HL-60 (cell line): ENCODE results near the gene METTL25B.

ENCODE experiments used
- DNase-seq, 2 experiments: peaks; one replicate each; pipeline ENCODE4 v3.0.0-alpha.2; 2010 to 2020; ENCODE audit warnings: low read depth in 1 of 2, low spot score in 1 of 2
- H3K27ac ChIP-seq: fragments of 250-450 bp; sonication (Bioruptor Pico); replicated peaks from 2 replicates; pipeline ENCODE4 v1.5.1; 2020; ENCODE audit warnings: mild to moderate bottlenecking, moderate library complexity
- H3K27me3 ChIP-seq: fragments of 250-450 bp; sonication (Bioruptor Pico); 2 replicates; pipeline ENCODE4 v1.5.1; 2021; ENCODE audit warnings: mild to moderate bottlenecking, moderate library complexity; ENCODE audit not compliant: insufficient read depth, poor library complexity, severe bottlenecking
- H3K4me3 ChIP-seq: replicated peaks from 2 replicates; pipeline ENCODE4 v1.5.1; 2011; ENCODE audit warnings: mild to moderate bottlenecking, control low read depth, low read length; ENCODE audit not compliant: insufficient read depth
- GABPA ChIP-seq: IDR thresholded peaks from 2 replicates; pipeline ENCODE4 v1.6.1; 2012; ENCODE audit warnings: low read depth
- POLR2AphosphoS5 ChIP-seq: IDR thresholded peaks from 2 replicates; pipeline ENCODE4 v1.6.1; 2012; ENCODE audit warnings: low read depth
- SPI1 ChIP-seq: IDR thresholded peaks from 2 replicates; pipeline ENCODE4 v1.6.1; 2012; ENCODE audit warnings: low read depth, mild to moderate bottlenecking, borderline replicate concordance
- TF ChIP-seq, protein P1 (sequence below): IDR thresholded peaks from 2 replicates; pipeline ENCODE4 v1.6.1; 2012; ENCODE audit warnings: low read depth; ENCODE audit not compliant: insufficient replicate concordance
- TF ChIP-seq, protein P2 (sequence below): IDR thresholded peaks from one replicate; pipeline ENCODE4 v1.5.1; 2011; ENCODE audit warnings: low read length, control low read depth, inconsistent platforms; ENCODE audit not compliant: insufficient read depth

METTL25B gene

DNA sequence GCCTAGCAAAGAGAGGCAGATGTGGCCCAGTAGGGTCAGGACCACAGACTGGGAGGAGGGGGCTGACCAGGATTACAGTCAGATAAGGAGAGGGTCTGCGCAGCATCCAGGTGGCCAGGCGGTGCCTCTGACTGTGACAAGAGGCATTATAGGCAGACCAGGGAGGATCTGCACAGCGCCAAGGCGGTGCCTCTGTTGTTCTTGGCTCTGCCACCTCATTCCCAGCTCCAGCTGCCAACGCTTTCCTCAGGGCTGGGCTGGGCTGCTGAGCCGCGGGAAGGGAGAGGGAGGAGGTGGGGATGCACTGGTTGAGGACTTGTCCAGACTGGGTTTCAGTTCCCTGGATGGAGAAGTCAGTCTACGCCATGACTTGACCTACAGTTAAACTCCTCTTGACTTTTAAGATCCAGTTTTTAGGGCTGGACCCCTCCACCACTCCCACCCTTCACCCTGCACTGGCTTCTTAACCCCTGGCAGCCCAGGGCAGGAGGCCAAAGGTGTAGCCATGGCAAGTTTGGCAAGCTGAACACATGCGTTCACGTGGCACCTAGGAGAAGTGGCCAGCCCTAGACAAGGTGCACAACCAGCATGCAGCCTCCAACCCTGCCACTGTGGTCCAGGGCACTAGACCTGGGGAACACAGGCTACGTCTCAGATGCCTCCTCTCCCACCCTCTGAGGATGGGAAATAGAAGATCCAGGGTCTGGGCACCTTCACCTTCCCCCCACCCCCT lies 18.3 kb upstream of the METTL25B start:
- H3K27me3 ChIP-seq = peaks cover 27% of the 10 kb centered on the region
- no peak overlapping the region for H3K4me3 ChIP-seq
- DNase-seq = no peak
- H3K27ac ChIP-seq = no peak overlapping the region
- TF ChIP-seq SPI1 (no peak), POLR2AphosphoS5 (no peak), GABPA (no peak)
- TF ChIP-seq, protein P1, sequence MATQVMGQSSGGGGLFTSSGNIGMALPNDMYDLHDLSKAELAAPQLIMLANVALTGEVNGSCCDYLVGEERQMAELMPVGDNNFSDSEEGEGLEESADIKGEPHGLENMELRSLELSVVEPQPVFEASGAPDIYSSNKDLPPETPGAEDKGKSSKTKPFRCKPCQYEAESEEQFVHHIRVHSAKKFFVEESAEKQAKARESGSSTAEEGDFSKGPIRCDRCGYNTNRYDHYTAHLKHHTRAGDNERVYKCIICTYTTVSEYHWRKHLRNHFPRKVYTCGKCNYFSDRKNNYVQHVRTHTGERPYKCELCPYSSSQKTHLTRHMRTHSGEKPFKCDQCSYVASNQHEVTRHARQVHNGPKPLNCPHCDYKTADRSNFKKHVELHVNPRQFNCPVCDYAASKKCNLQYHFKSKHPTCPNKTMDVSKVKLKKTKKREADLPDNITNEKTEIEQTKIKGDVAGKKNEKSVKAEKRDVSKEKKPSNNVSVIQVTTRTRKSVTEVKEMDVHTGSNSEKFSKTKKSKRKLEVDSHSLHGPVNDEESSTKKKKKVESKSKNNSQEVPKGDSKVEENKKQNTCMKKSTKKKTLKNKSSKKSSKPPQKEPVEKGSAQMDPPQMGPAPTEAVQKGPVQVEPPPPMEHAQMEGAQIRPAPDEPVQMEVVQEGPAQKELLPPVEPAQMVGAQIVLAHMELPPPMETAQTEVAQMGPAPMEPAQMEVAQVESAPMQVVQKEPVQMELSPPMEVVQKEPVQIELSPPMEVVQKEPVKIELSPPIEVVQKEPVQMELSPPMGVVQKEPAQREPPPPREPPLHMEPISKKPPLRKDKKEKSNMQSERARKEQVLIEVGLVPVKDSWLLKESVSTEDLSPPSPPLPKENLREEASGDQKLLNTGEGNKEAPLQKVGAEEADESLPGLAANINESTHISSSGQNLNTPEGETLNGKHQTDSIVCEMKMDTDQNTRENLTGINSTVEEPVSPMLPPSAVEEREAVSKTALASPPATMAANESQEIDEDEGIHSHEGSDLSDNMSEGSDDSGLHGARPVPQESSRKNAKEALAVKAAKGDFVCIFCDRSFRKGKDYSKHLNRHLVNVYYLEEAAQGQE = no peak
- TF ChIP-seq, protein P2, sequence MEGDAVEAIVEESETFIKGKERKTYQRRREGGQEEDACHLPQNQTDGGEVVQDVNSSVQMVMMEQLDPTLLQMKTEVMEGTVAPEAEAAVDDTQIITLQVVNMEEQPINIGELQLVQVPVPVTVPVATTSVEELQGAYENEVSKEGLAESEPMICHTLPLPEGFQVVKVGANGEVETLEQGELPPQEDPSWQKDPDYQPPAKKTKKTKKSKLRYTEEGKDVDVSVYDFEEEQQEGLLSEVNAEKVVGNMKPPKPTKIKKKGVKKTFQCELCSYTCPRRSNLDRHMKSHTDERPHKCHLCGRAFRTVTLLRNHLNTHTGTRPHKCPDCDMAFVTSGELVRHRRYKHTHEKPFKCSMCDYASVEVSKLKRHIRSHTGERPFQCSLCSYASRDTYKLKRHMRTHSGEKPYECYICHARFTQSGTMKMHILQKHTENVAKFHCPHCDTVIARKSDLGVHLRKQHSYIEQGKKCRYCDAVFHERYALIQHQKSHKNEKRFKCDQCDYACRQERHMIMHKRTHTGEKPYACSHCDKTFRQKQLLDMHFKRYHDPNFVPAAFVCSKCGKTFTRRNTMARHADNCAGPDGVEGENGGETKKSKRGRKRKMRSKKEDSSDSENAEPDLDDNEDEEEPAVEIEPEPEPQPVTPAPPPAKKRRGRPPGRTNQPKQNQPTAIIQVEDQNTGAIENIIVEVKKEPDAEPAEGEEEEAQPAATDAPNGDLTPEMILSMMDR = no peak

DNA sequence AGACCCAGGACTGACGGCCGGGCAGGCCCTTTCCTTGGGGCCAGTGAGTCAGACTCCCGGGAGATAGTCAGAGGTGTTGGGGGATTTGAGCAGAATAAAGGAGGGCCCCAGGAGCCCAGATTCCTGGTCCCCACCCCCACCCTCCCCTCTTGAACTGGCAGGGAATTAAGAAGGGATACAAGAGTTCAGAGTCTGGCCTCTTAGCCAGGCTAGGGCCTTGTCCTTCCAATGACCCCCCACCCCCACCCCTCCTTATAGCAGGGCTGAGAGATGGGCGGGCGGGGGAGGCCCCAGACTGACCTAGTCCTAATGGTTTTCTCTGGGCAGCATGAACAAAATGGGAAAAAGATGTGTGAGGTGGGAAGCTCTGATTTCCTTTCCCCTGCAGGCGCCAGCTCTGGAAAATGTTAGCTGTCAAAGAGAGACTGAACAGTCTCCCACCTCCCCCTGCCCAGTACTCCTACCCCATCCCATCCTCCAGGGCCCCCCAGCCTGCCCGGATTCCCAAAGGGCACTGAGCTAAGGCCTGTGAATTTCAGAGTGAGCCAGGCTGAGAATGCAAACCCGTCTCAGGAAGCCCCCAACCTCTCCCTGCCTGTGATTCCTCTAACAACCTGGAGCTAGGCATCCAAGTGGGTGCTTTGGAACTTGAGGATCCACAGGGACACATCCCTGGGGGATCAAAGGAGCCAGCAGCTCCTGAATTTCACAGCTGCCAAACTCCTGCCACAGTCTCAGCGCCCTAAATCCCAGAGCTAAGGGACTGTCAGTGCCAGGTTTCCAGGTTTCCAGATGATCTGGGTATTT lies 17.1 kb upstream of the METTL25B start:
- Histone ChIP-seq H3K27me3 (peaks cover 14% of the 10 kb centered on the region), H3K4me3 (no peak overlapping the region), H3K27ac (no peak overlapping the region)
- TF ChIP-seq, protein P1 = no peak
- TF ChIP-seq, protein P2 = no peak
- TF ChIP-seq POLR2AphosphoS5 (no peak), SPI1 (no peak), GABPA (no peak)
- DNase-seq = no peak

DNA sequence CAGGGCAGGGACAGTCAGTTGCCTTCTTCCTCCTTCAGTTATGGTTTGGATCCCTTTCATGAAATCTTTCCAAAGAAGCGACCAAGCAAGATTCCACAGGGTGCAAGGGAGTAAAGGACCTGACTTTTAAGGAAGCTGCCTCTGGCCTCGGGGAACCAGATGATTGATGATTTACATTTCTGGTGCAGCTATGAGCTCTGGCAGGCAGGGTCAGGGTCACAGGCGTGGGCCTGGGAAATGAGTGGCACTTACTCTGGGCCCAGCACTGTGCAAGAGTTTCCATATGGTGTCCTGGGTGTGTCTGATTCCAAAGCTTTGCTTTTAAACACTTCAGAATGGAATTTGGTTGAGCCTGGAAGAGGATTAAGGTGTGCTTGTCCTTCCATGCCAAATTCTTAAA lies 15.6 kb upstream of the METTL25B start:
- no peak for DNase-seq
- H3K4me3 ChIP-seq = no peak overlapping the region
- no peak for TF ChIP-seq POLR2AphosphoS5
- TF ChIP-seq GABPA = no peak
- TF ChIP-seq, protein P1 = no peak
- TF ChIP-seq, protein P2 = no peak
- no peak for TF ChIP-seq SPI1
- no peak overlapping the region for H3K27ac ChIP-seq
- H3K27me3 ChIP-seq = peaks cover 7% of the 10 kb centered on the region
